ENCODE measurements around the gene HCN2. TPM values are rescaled to one million over a fixed set of nuclear protein-coding genes. Genes with fewer than 3 reads are reported as not detected.

Gene HCN2
- total RNA-seq, 6 donors from 2014 or later = 0.46 to 0.47 (median 0.46) TPM; not detected in 3

DNA sequence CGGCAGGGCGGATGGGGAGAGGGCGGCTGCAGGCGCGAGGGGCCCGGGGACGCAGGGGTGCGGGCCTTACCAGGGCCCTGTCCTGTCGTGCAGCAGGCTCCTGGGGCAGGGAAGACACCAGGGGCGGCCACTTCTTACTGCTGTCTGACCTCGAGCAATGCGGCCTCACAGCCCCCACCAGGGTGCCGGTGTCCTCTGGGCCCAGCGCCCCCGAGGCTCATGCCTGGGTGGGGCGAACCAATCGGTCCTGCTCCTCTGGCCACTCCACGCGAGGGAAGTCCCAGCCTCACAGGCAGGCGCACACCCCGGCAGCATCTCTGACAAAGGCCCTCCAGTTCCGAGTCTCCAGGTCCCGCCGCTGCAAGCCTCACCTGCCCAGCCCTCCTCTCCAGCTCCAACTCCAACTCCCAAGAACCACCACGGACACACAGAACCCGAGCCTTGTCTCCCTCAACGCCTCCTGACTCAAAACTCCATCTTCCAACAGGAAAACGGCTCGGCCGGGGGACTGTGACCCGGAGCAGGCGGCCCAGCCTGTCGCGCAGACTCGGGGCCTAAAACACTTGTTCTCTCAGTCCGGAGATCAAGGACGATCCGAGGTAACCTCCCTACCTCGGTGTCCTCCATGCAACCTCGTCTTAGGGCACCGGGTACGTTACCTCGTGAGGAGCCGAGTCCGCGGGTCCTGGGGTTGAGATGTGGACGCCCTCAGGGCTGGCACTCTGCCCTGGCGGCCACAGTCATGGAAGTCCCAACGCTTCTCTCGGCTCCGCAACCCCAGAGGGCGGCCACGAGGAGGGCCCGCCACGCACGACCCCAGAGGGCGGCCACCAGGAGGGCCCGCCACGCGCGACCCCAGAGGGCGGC is 56.5 kb downstream of the HCN2 start:
- WGBS, 2 donors = 94 to 97% methylated on average over 25 to 55 of the region's 62 CpGs
- Histone ChIP-seq H3K27ac (no peak overlapping the region), H3K9me3 (no peaks in the 10 kb centered on the region), H3K27me3 (no peaks in the 10 kb centered on the region), H3K4me1 (no peaks in the 10 kb centered on the region), H3K36me3 (peaks cover 17 to 69% (median 59%) of the 10 kb centered on the region in 4 donors), H3K4me3 (no peak overlapping the region)
- DNase-seq = peak in 1 of 2 donors; percentile 77
- no peak for ATAC-seq (ENCODE audit: low FRiP score in 2 of 2)
- no peak for TF ChIP-seq POLR2AphosphoS5 (IDR thresholded peaks at IDR 0.05)
- TF ChIP-seq POLR2A (IDR thresholded peaks at IDR 0.05) = no peak
- no peak for TF ChIP-seq EP300 (IDR thresholded peaks at IDR 0.05)
- TF ChIP-seq, protein P1, sequence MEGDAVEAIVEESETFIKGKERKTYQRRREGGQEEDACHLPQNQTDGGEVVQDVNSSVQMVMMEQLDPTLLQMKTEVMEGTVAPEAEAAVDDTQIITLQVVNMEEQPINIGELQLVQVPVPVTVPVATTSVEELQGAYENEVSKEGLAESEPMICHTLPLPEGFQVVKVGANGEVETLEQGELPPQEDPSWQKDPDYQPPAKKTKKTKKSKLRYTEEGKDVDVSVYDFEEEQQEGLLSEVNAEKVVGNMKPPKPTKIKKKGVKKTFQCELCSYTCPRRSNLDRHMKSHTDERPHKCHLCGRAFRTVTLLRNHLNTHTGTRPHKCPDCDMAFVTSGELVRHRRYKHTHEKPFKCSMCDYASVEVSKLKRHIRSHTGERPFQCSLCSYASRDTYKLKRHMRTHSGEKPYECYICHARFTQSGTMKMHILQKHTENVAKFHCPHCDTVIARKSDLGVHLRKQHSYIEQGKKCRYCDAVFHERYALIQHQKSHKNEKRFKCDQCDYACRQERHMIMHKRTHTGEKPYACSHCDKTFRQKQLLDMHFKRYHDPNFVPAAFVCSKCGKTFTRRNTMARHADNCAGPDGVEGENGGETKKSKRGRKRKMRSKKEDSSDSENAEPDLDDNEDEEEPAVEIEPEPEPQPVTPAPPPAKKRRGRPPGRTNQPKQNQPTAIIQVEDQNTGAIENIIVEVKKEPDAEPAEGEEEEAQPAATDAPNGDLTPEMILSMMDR (IDR thresholded peaks at IDR 0.05) = no peak

DNA sequence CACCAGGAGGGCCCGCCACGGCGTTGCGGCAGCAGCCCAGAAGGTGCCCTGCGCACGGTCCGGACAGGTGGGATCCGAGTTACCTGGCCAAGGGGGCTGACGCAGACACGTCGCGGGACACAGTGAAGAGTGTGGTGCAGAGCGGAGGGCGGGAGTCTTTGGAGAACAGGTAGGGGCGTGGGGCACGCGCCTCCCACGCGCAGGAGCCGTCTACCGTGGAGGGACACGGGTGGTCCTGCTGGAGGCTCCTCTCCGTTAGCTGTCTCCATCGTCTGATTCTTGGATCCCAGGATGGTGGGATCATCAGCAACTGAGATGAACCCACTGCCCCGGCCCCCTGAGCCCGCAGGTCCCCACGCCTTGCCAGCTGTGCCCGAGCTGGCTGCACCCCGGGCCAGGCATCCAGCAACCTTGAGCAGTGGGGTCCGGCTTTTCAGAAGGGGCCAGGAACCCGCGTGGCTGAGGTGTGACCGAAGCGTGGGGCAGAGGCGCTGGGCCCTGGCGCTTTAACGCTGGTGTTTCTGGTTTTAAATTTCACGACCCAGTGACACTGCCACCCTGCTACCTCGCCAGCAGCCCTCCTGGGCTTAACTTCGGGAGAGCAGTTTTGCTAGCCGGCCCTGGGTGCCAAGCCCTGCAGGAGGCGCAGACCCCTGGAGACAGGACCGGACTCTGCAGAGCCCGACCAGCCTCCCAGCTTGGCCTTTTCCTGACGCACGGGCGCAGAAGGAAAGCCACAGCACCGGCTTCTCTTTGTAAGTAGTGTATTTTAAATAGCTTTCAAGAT is 57.3 kb downstream of the HCN2 start:
- ATAC-seq (ENCODE audit: low FRiP score in 2 of 2) = no peak

DNA sequence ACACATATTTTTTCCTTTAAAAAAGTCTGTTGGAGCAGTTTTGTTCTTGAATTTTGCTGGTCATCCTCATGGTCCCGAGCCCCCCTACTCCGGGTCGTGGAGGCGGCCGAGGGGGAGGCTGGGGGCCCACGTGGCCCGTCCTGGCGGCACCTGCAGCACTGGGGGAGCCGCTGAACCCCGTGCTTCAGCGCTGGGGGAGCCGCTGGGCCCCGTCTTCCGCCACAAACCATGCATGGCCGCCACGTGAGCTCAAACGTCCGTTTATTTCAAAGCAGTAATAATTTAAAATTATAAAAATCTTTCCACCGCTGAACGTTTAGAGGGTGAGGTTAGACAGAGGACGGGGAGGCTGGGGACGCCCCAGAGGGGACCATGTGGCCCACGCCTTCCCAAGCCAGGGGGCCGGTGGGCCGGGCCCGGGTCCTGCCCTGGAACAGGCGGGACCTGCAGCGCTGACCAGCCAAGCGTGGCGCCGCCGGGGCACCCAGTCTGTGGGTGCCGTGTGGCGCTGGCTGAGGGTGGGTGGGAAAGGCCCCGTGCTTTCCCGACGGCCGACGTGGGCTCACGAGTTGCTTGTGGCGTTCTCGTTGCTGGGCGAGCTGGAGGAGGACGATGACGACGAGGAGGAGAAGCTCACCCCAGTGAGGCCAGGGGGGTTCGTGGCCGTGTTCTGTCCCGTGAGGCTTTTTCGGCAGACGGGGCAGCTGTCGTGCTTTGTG is 58.0 kb downstream of the HCN2 start:
- TF ChIP-seq EP300 (IDR thresholded peaks at IDR 0.05) (no peak), POLR2AphosphoS5 (IDR thresholded peaks at IDR 0.05) (no peak)
- ATAC-seq (ENCODE audit: low FRiP score in 2 of 2) (no peak), DNase-seq (peak in 1 of 2 donors; percentile 83)
- H3K36me3 ChIP-seq = peaks cover 24 to 85% (median 73%) of the 10 kb centered on the region in 4 donors
- 93 to 94% methylated on average over 50 to 52 of the region's 52 CpGs for WGBS, 2 donors
- no peaks in the 10 kb centered on the region for H3K27me3 ChIP-seq
- H3K9me3 ChIP-seq = no peaks in the 10 kb centered on the region
- no peaks in the 10 kb centered on the region for H3K4me1 ChIP-seq
- no peak overlapping the region for H3K4me3 ChIP-seq
- H3K27ac ChIP-seq = no peak overlapping the region

More for the DNA sequence above, 57.3 kb downstream of the HCN2 start:
- TF ChIP-seq, protein P1 (IDR thresholded peaks at IDR 0.05) = no peak
- TF ChIP-seq EP300 (IDR thresholded peaks at IDR 0.05) (no peak), POLR2A (IDR thresholded peaks at IDR 0.05) (no peak), POLR2AphosphoS5 (IDR thresholded peaks at IDR 0.05) (no peak)
- H3K4me3 ChIP-seq = no peak overlapping the region
- H3K27me3 ChIP-seq = no peaks in the 10 kb centered on the region
- H3K9me3 ChIP-seq = no peaks in the 10 kb centered on the region
- peaks cover 24 to 77% (median 67%) of the 10 kb centered on the region in 4 donors for H3K36me3 ChIP-seq
- peak in 1 of 2 donors; percentile 81 for DNase-seq
- 92 to 94% methylated on average over 21 to 42 of the region's 48 CpGs for WGBS, 2 donors
- no peaks in the 10 kb centered on the region for H3K4me1 ChIP-seq
- no peak overlapping the region for H3K27ac ChIP-seq

DNA sequence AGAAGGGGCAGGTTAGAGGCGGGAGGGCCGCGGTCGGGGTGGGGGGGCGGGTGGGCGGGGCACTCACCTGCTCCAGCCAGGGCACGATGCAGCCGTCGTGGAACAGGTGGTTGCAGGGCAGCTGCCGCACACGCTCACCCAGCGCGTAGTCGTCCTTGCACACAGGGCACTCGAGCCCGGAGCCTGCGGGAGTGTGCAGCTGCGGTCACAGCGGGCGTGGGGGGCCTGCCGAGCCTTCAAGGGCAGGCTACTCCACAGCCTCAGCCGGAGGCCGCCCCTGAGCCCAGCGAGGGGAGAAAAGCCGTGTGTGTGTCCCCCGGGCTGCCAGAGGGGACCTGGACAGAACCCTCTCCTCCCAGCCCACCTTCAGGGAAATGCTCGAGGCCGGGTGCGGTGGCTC is 58.6 kb downstream of the HCN2 start:
- Histone ChIP-seq H3K27ac (no peak overlapping the region), H3K4me1 (no peaks in the 10 kb centered on the region), H3K4me3 (no peak overlapping the region), H3K36me3 (peaks cover 27 to 90% (median 78%) of the 10 kb centered on the region in 4 donors), H3K27me3 (no peaks in the 10 kb centered on the region), H3K9me3 (no peaks in the 10 kb centered on the region)
- ATAC-seq (ENCODE audit: low FRiP score in 2 of 2) (no peak), DNase-seq (peak in 1 of 2 donors; percentile 79)
- 89 to 91% methylated on average over 10 to 24 of the region's 29 CpGs for WGBS, 2 donors
- no peak for TF ChIP-seq POLR2A (IDR thresholded peaks at IDR 0.05)
- TF ChIP-seq EP300 (IDR thresholded peaks at IDR 0.05) = no peak
- TF ChIP-seq POLR2AphosphoS5 (IDR thresholded peaks at IDR 0.05) = no peak
- TF ChIP-seq, protein P1 (IDR thresholded peaks at IDR 0.05) = no peak

Measured in upper lobe of left lung (tissue), 6 donors.